Activated naive CD4-positive, alpha-beta T cell (primary cell): Measurements from ENCODE around the gene MYO1B.
"Not testable (repeated sequence)": the region's sequence is repeated elsewhere in the genome, so short reads cannot be mapped to it uniquely, and the experiment has no call there.

Source experiments
- DNase-seq, 4 experiments: peaks; one replicate each; lab custom pipeline; 2025; lab: John Stamatoyannopoulos, UW

MYO1B gene

GRCh38 chr2:191410646-191411436, 165.6 kb downstream of the MYO1B start:
- no peak for DNase-seq

- no peak for DNase-seq
Observed at GRCh38 chr2:191411472-191411871, 166.3 kb downstream of the MYO1B start.

- DNase-seq = no peak
Observed at GRCh38 chr2:191412353-191412752, 167.1 kb downstream of the MYO1B start.

- no peak for DNase-seq
Observed at GRCh38 chr2:191415101-191415500, 169.9 kb downstream of the MYO1B start.

GRCh38 chr2:191415858-191416257, 170.7 kb downstream of the MYO1B start:
- no peak for DNase-seq

GRCh38 chr2:191417746-191418145, 172.5 kb downstream of the MYO1B start:
- no peak for DNase-seq

- no peak for DNase-seq
Observed at GRCh38 chr2:191421950-191422349, 176.7 kb downstream of the MYO1B start.

GRCh38 chr2:191427031-191427430, 181.8 kb downstream of the MYO1B start:
- DNase-seq = no peak

GRCh38 chr2:191428141-191428540, 182.9 kb downstream of the MYO1B start:
- no peak for DNase-seq

GRCh38 chr2:191430476-191430875, 185.3 kb downstream of the MYO1B start:
- no peak for DNase-seq

- no peak for DNase-seq
Observed at GRCh38 chr2:191432121-191432520, 186.9 kb downstream of the MYO1B start.

- no peak for DNase-seq
Observed at GRCh38 chr2:191434072-191434471, 188.9 kb downstream of the MYO1B start.

GRCh38 chr2:191435141-191435540, 189.9 kb downstream of the MYO1B start:
- no peak for DNase-seq

GRCh38 chr2:191436368-191437055, 191.3 kb downstream of the MYO1B start:
- no peak for DNase-seq

- DNase-seq = no peak
Observed at GRCh38 chr2:191439481-191439880, 194.3 kb downstream of the MYO1B start.

- no peak for DNase-seq
Observed at GRCh38 chr2:191441496-191442214, 196.5 kb downstream of the MYO1B start.

GRCh38 chr2:191443446-191443845, 198.2 kb downstream of the MYO1B start:
- DNase-seq = no peak

GRCh38 chr2:191446910-191447309, 201.7 kb downstream of the MYO1B start:
- DNase-seq = no peak

- DNase-seq = no peak
Observed at GRCh38 chr2:191451116-191451515, 205.9 kb downstream of the MYO1B start.

GRCh38 chr2:191452065-191452464, 206.9 kb downstream of the MYO1B start:
- no peak for DNase-seq

- no peak for DNase-seq
Observed at GRCh38 chr2:191453761-191454160, 208.6 kb downstream of the MYO1B start.

GRCh38 chr2:191456506-191456905, 211.3 kb downstream of the MYO1B start:
- not testable (repeated sequence) for DNase-seq

GRCh38 chr2:191459158-191459557, 214.0 kb downstream of the MYO1B start:
- DNase-seq = no peak
